OCI-LY7 (cell line): ENCODE results near the gene DNAH14.
"Not testable (repeated sequence)": the region's sequence is repeated elsewhere in the genome, so short reads cannot be mapped to it uniquely, and the experiment has no call there.

Source experiments
- CTCF ChIP-seq: fragments of 200-600 bp; sonication (generic); conservative IDR thresholded peaks from 2 replicates; pipeline ENCODE4 v1.5.1; 2014; ENCODE audit warnings: mild to moderate bottlenecking, antibody characterized with exemption, low read length, moderate library complexity, mixed read lengths
- EZH2phosphoT487 ChIP-seq: fragments of 200-600 bp; sonication (generic); IDR thresholded peaks from 2 replicates; pipeline ENCODE4 v1.6.1; 2018; ENCODE audit warnings: low read depth, borderline replicate concordance, mild to moderate bottlenecking, mixed run types, antibody characterized with exemption, low read length, moderate library complexity, mixed read lengths

- not testable (repeated sequence) for TF ChIP-seq CTCF, EZH2phosphoT487
Measured at GRCh38 chr1:225008050-225008449, 78.6 kb downstream of the DNAH14 start.
